Activated T-helper 2 cell treated with anti-CD3 and anti-CD28 coated beads, Interferon-gamma antibody, Interleukin-2, Interleukin-4, amounts not matched to agents 10 μg/mL and 5 μg/mL and 100 μg/mL, durations not matched to agents 14 hours and 24 hours and 36 hours (primary cell): ENCODE results near the gene PDF. TPM values are rescaled to one million over a fixed set of nuclear protein-coding genes. Genes with fewer than 3 reads are reported as not detected.

Experiments
- DNase-seq: peaks from one replicate; pipeline ENCODE4 v3.0.0; 2021; ENCODE audit warnings: low spot score
- H3K27ac Mint-ChIP-seq: one replicate; pipeline ENCODE4 v1.8.0; 2021; ENCODE audit warnings: mixed read lengths
- H3K27me3 Mint-ChIP-seq: one replicate; pipeline ENCODE4 v1.8.0; 2021; ENCODE audit warnings: low read depth, mixed read lengths
- H3K36me3 Mint-ChIP-seq: one replicate; pipeline ENCODE4 v1.8.0; 2021; ENCODE audit warnings: low read depth, mixed read lengths
- H3K4me1 Mint-ChIP-seq: one replicate; pipeline ENCODE4 v1.8.0; 2021; ENCODE audit warnings: low read depth, mixed read lengths
- H3K4me3 Mint-ChIP-seq: one replicate; pipeline ENCODE4 v1.8.0; 2021; ENCODE audit warnings: low read depth, mild to moderate bottlenecking, moderate library complexity, mixed read lengths
- H3K9me3 Mint-ChIP-seq: one replicate; pipeline ENCODE4 v1.8.0; 2021; ENCODE audit warnings: mixed read lengths
- intact Hi-C: fragments of 100-400 bp; cut with micrococcal nuclease; formaldehyde crosslinking; loops from one replicate; pipeline ENCODE4 v1.15.1; 2023
- total RNA-seq: library from RNA; stranded (reverse); gene quantifications from 2 replicates; pipeline ENCODE4 v1.2.3, GENCODE V29; 2022

The PDF gene
- total RNA-seq, 1 donor from 2014 or later: 15.5 TPM

GRCh38 chr16:69329369-69330285 lies 761 bp downstream of the PDF start:
- intact Hi-C loops: loop anchor here (1.0 kb wide), 2 partner anchors 10 to 18 kb away; partner anchors contain the start of genes COG8, NIP7 and VPS4A
- peaks cover 69% of the 10 kb centered on the region for H3K36me3 Mint-ChIP-seq
- H3K9me3 Mint-ChIP-seq: no peaks in the 10 kb centered on the region
- H3K4me1 Mint-ChIP-seq: peaks cover 31% of the 10 kb centered on the region
- DNase-seq: no peak
- no peaks in the 10 kb centered on the region for H3K27me3 Mint-ChIP-seq
- no peak overlapping the region for H3K27ac Mint-ChIP-seq
- peak overlapping the region; percentile 81 for H3K4me3 Mint-ChIP-seq

- H3K36me3 Mint-ChIP-seq: peaks cover 69% of the 10 kb centered on the region
- H3K27ac Mint-ChIP-seq: no peak overlapping the region
- DNase-seq: no peak
- H3K4me3 Mint-ChIP-seq: peak overlapping the region; percentile 81
- H3K9me3 Mint-ChIP-seq: no peaks in the 10 kb centered on the region
- intact Hi-C loops: no loop called here
- peaks cover 31% of the 10 kb centered on the region for H3K4me1 Mint-ChIP-seq
- H3K27me3 Mint-ChIP-seq: no peaks in the 10 kb centered on the region
Observed at GRCh38 chr16:69328854-69329316, 1.5 kb downstream of the PDF start.

GRCh38 chr16:69327585-69328310 lies 2.6 kb downstream of the PDF start:
- Mint-ChIP-seq H3K4me3 (peak overlapping the region; percentile 26), H3K4me1 (peaks cover 31% of the 10 kb centered on the region), H3K27ac (no peak overlapping the region), H3K9me3 (no peaks in the 10 kb centered on the region), H3K36me3 (peaks cover 72% of the 10 kb centered on the region), H3K27me3 (no peaks in the 10 kb centered on the region)
- no peak for DNase-seq
- intact Hi-C loops: no loop called here

DNA sequence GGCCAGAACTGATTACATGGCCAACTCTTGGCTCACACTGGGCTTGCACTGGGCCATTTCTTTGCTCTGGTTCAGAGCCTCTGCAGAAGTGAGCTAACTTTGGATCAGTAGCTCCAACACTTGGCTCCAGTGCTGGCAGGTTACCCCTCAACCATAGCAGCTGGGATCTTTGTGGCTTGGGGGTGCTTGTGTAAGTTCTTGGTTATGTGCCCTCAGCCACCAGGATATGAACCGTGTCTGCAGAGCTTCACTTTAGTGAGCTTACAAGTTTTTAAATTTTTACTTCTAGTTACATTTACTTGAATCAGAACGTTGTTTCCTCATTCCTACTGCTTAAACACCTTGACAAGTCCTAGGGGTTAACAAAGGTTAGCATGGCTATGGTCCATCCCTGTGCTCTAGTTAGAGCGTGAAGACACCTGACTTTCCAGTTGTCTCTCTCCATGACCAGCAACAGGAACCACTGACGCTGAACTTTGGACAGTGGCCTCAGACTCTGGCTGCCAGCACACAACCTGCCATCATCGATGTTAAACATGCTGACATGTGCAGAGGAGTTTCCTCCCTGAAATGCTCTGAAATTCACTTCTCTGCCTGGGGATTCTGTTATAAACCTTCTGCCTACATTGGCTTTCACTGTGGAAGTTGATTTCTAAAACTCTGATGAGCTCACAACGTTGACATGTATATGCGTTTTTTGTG lies 4.1 kb downstream of the PDF start:
- peak overlapping the region; percentile 22 for H3K27ac Mint-ChIP-seq
- no peak for DNase-seq
- intact Hi-C loops: no loop called here
- peaks cover 26% of the 10 kb centered on the region for H3K4me1 Mint-ChIP-seq
- H3K36me3 Mint-ChIP-seq: peaks cover 75% of the 10 kb centered on the region
- no peaks in the 10 kb centered on the region for H3K27me3 Mint-ChIP-seq
- H3K9me3 Mint-ChIP-seq: no peaks in the 10 kb centered on the region
- no peak overlapping the region for H3K4me3 Mint-ChIP-seq

- H3K27ac Mint-ChIP-seq: peak overlapping the region; percentile 22
- no peak overlapping the region for H3K4me3 Mint-ChIP-seq
- DNase-seq: no peak
- H3K27me3 Mint-ChIP-seq: no peaks in the 10 kb centered on the region
- intact Hi-C loops: no loop called here
- H3K36me3 Mint-ChIP-seq: peaks cover 78% of the 10 kb centered on the region
- peaks cover 25% of the 10 kb centered on the region for H3K4me1 Mint-ChIP-seq
- H3K9me3 Mint-ChIP-seq: no peaks in the 10 kb centered on the region
Observed at GRCh38 chr16:69325784-69326171, 4.6 kb downstream of the PDF start.

- Mint-ChIP-seq H3K27ac (no peak overlapping the region), H3K4me1 (peaks cover 25% of the 10 kb centered on the region), H3K9me3 (no peaks in the 10 kb centered on the region), H3K27me3 (no peaks in the 10 kb centered on the region), H3K36me3 (peaks cover 81% of the 10 kb centered on the region), H3K4me3 (no peak overlapping the region)
- DNase-seq: no peak
- intact Hi-C loops: no loop called here
Observed at GRCh38 chr16:69324585-69325253, 5.7 kb downstream of the PDF start.

- Mint-ChIP-seq H3K27me3 (no peaks in the 10 kb centered on the region), H3K27ac (no peak overlapping the region), H3K36me3 (peaks cover 83% of the 10 kb centered on the region), H3K4me3 (no peak overlapping the region), H3K4me1 (peaks cover 20% of the 10 kb centered on the region), H3K9me3 (no peaks in the 10 kb centered on the region)
- intact Hi-C loops: no loop called here
- DNase-seq: no peak
Observed at GRCh38 chr16:69324013-69324531, 6.3 kb downstream of the PDF start.

- no peaks in the 10 kb centered on the region for H3K27me3 Mint-ChIP-seq
- no peaks in the 10 kb centered on the region for H3K9me3 Mint-ChIP-seq
- no peak overlapping the region for H3K27ac Mint-ChIP-seq
- intact Hi-C loops: no loop called here
- peaks cover 81% of the 10 kb centered on the region for H3K36me3 Mint-ChIP-seq
- DNase-seq: no peak
- H3K4me3 Mint-ChIP-seq: no peak overlapping the region
- H3K4me1 Mint-ChIP-seq: peaks cover 13% of the 10 kb centered on the region
Observed at GRCh38 chr16:69323415-69323814, 7.0 kb downstream of the PDF start.

GRCh38 chr16:69322343-69322742 lies 8.0 kb downstream of the PDF start:
- Mint-ChIP-seq H3K27ac (no peak overlapping the region), H3K4me1 (peaks cover 8% of the 10 kb centered on the region), H3K4me3 (no peak overlapping the region), H3K9me3 (no peaks in the 10 kb centered on the region), H3K36me3 (peaks cover 80% of the 10 kb centered on the region), H3K27me3 (no peaks in the 10 kb centered on the region)
- intact Hi-C loops: no loop called here
- DNase-seq: no peak

DNA sequence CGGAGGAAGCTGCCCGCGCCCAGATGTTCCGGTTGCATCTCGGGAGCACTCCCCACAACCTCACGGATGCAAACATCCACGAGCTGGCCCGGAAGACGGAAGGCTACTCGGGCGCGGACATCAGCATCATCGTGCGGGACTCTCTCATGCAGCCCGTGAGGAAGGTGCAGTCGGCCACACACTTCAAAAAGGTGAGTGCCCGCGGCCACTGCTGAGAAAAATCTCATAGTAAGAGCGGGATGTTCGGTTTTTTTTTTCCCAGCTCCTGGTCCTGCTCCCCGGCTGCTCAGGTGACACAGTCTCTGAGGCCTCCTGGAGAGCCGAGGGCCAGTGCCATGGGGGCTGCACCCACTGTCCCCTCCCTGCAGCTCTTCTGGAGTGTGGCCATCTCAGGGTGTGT lies 9.3 kb downstream of the PDF start:
- no peak overlapping the region for H3K27ac Mint-ChIP-seq
- H3K36me3 Mint-ChIP-seq: peaks cover 79% of the 10 kb centered on the region
- H3K27me3 Mint-ChIP-seq: no peaks in the 10 kb centered on the region
- no peak overlapping the region for H3K4me3 Mint-ChIP-seq
- DNase-seq: no peak
- no peaks in the 10 kb centered on the region for H3K9me3 Mint-ChIP-seq
- peaks cover 2% of the 10 kb centered on the region for H3K4me1 Mint-ChIP-seq
- intact Hi-C loops: no loop called here

- Mint-ChIP-seq H3K27me3 (no peaks in the 10 kb centered on the region), H3K4me1 (no peaks in the 10 kb centered on the region), H3K9me3 (no peaks in the 10 kb centered on the region), H3K4me3 (no peak overlapping the region), H3K36me3 (peaks cover 79% of the 10 kb centered on the region), H3K27ac (no peak overlapping the region)
- DNase-seq: no peak
- intact Hi-C loops: no loop called here
Observed at GRCh38 chr16:69320740-69321073, 9.7 kb downstream of the PDF start.
